Measurements from ENCODE around the gene IGFBP4. TPM values are rescaled to one million over a fixed set of nuclear protein-coding genes. Genes with fewer than 3 reads are reported as not detected.

The IGFBP4 gene
- total RNA-seq, 1 donor from 2014 or later = 76.2 TPM

DNA sequence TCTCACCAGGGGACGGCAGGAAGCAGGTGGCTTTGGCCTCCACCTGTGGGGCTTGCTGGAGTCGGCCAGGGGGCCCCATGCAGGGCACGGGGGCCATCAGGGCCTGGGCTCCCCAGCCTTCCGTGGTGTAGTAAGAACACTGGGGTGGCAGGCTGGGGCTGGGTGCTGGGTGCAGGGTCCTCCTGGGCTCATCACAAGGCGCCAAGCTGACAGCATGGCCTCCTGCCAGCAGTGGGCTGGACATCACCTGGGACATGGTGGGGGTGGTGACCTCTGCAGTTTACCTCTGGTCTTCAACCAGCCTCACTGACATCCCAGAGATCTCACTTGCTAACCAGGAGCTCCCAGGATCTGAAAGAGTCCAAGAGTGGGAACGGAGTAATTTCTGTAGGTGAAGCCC, 52.9 kb downstream of the IGFBP4 start:
- Histone ChIP-seq H3K4me3 (ENCODE audit: low read length in 3 of 3) (no peak overlapping the region), H3K36me3 (ENCODE audit: control insufficient read depth in 3 of 3, insufficient read depth in 3 of 3, low read length in 3 of 3) (no peaks in the 10 kb centered on the region), H3K27me3 (ENCODE audit: control insufficient read depth in 3 of 3, insufficient read depth in 3 of 3, low read length in 3 of 3) (no peaks in the 10 kb centered on the region), H3K27ac (ENCODE audit: low read depth, low read length) (no peak overlapping the region), H3K4me1 (ENCODE audit: control insufficient read depth in 3 of 3, insufficient read depth in 3 of 3, low read length in 3 of 3) (peaks cover 10 to 18% (median 15%) of the 10 kb centered on the region in 3 donors), H3K9ac (ENCODE audit: low read depth in 1 of 3, low read length in 3 of 3) (no peak overlapping the region), H3K9me3 (ENCODE audit: control insufficient read depth in 3 of 3, low read length in 3 of 3) (no peaks in the 10 kb centered on the region)

DNA sequence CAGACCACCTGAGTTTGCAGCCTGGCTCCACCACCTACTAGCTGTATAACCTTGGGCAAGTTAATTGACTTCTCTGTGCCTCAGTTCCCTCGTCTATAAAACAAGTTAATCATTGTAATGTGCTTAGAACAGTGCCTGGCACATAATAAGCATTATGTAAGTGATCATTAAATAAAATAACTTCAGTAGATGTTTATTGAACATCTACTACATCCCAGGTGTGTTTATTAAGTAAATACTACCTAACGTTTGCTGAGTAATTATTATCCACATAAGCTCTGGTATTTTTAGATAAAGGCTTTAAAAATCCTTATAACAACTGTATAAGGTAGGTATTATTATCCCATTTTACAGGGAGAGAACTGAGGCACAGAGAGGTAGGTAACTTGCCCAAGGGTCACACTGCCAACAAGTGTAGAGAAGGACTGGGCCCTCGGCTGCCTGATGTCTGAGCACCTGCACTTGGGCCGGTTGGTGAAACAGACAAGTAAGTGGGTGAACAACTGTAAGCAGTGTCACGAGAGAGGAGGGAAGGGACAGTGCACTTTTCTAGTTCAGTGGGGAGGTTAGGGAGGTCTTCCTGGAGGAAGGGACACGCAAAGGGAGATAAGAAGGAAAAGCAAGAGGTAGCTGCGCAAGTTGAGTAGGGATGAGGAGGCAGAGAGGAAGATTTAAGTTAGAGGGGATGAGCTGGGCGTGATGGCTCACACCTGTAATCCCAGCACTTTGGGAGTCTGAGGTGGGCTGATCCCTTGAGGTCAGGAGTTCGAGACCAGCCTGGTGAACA, 53.6 kb downstream of the IGFBP4 start:
- no peaks in the 10 kb centered on the region for H3K27me3 ChIP-seq (ENCODE audit: control insufficient read depth in 3 of 3, insufficient read depth in 3 of 3, low read length in 3 of 3)
- H3K9ac ChIP-seq (ENCODE audit: low read depth in 1 of 3, low read length in 3 of 3) = no peak overlapping the region
- H3K36me3 ChIP-seq (ENCODE audit: control insufficient read depth in 3 of 3, insufficient read depth in 3 of 3, low read length in 3 of 3) = no peaks in the 10 kb centered on the region
- no peak overlapping the region for H3K27ac ChIP-seq (ENCODE audit: low read depth, low read length)
- H3K4me1 ChIP-seq (ENCODE audit: control insufficient read depth in 3 of 3, insufficient read depth in 3 of 3, low read length in 3 of 3) = peaks cover 10 to 18% (median 15%) of the 10 kb centered on the region in 3 donors
- H3K9me3 ChIP-seq (ENCODE audit: control insufficient read depth in 3 of 3, low read length in 3 of 3) = no peaks in the 10 kb centered on the region
- H3K4me3 ChIP-seq (ENCODE audit: low read length in 3 of 3) = no peak overlapping the region

DNA sequence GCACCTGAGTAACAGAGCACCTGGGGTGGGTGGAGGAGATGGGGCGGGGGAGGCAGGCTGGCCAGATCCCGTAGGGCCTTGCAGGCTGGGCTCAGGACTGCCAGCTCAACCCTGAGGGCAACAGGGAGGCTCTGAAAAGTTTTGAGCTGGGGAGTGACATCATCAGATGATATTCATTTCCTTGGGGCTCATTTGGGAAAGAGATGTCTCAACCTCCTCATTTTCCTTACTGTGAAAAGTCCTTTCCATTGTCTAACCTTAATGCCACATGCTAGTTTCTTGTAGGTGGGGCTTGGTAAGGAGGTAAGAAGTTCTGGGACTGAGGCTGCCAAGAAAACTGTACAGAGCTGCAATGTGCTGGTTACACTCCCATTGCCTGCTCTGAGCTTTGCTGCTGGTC, 54.4 kb downstream of the IGFBP4 start:
- H3K36me3 ChIP-seq (ENCODE audit: control insufficient read depth in 3 of 3, insufficient read depth in 3 of 3, low read length in 3 of 3) = no peaks in the 10 kb centered on the region
- H3K4me1 ChIP-seq (ENCODE audit: control insufficient read depth in 3 of 3, insufficient read depth in 3 of 3, low read length in 3 of 3) = peaks cover 10 to 18% (median 15%) of the 10 kb centered on the region in 3 donors
- no peaks in the 10 kb centered on the region for H3K9me3 ChIP-seq (ENCODE audit: control insufficient read depth in 3 of 3, low read length in 3 of 3)
- H3K4me3 ChIP-seq (ENCODE audit: low read length in 3 of 3) = no peak overlapping the region
- no peak overlapping the region for H3K9ac ChIP-seq (ENCODE audit: low read depth in 1 of 3, low read length in 3 of 3)
- no peaks in the 10 kb centered on the region for H3K27me3 ChIP-seq (ENCODE audit: control insufficient read depth in 3 of 3, insufficient read depth in 3 of 3, low read length in 3 of 3)
- H3K27ac ChIP-seq (ENCODE audit: low read depth, low read length) = no peak overlapping the region

DNA sequence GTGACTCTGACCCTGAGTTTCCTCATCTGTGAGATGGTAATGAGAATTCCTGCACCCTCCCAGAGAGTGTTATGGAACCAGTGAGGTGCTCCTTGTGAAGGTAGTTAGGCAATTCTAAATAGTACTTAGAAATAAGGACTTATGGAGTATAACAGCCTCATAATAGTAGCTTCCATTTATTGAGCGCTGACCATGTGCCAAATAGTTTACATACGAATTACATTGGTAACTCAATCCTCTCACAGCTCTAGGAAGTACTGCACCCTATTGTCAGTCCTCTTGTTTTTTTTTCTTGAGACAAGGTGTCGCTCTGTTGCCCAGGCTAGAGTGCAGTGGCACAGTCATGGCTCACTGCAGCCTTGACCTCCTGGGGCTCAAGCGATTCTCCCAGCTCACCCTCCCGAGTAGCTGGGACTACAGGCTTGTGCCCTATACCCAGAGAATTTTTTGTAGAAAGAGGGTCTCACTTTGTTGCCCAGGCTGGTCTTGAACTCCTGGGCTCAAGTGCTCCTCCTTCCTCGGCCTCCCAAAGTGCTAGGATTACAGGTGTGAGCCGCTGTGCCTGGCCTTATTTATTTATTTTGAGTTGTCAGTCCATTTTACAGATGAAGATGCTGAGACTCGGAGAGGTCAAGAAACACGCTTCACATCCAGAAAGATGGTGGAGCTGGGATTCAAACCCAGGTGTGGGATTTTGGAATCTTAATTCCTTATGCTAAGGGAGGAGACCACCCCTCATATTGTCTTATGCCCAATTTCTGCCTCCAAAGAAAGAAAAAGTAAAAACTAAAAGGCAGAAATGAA, 55.2 kb downstream of the IGFBP4 start:
- Histone ChIP-seq H3K9ac (ENCODE audit: low read depth in 1 of 3, low read length in 3 of 3) (no peak overlapping the region), H3K27ac (ENCODE audit: low read depth, low read length) (no peak overlapping the region)

DNA sequence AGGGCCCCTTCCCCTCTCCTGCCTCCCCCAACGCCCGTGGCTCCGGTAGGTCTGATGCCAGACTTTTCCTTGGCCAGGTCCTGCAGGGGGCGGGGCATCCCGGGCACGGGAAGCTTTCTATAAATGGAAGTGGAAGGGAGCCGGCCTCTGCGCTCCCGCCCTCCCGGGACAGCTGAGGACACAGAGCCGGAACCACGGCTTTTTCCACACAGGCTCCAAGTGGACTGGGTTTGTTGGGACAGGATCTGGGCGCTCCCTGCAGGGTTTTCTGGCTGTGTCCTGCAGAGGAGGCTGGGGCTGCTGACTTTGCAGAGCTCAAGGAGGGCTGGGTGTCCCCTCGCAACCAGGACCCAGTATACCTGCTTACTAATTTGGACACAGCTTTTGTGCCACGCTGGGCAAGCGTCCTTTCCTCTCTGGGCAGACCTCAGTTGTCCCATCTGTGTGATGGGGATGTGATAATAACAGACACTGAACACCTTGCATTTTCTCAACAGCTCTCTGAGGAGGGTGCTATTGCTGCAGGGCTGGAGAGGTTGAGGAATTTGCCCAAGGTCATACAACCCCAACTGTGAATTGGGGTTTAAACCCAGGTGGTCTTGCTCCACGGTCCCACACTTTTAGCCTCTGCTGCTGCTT, 56.4 kb downstream of the IGFBP4 start:
- H3K27ac ChIP-seq (ENCODE audit: low read depth, low read length) = no peak overlapping the region
- H3K36me3 ChIP-seq (ENCODE audit: control insufficient read depth in 3 of 3, insufficient read depth in 3 of 3, low read length in 3 of 3) = no peaks in the 10 kb centered on the region
- no peaks in the 10 kb centered on the region for H3K9me3 ChIP-seq (ENCODE audit: control insufficient read depth in 3 of 3, low read length in 3 of 3)
- peaks cover 10 to 18% (median 15%) of the 10 kb centered on the region in 3 donors for H3K4me1 ChIP-seq (ENCODE audit: control insufficient read depth in 3 of 3, insufficient read depth in 3 of 3, low read length in 3 of 3)
- peak overlapping the region; percentile 28 to 56 (median 38) for H3K4me3 ChIP-seq (ENCODE audit: low read length in 3 of 3)
- peak overlapping the region; percentile 32 to 69 (median 40) for H3K9ac ChIP-seq (ENCODE audit: low read depth in 1 of 3, low read length in 3 of 3)
- no peaks in the 10 kb centered on the region for H3K27me3 ChIP-seq (ENCODE audit: control insufficient read depth in 3 of 3, insufficient read depth in 3 of 3, low read length in 3 of 3)

More for the DNA sequence above, 55.2 kb downstream of the IGFBP4 start:
- no peaks in the 10 kb centered on the region for H3K27me3 ChIP-seq (ENCODE audit: control insufficient read depth in 3 of 3, insufficient read depth in 3 of 3, low read length in 3 of 3)
- H3K9me3 ChIP-seq (ENCODE audit: control insufficient read depth in 3 of 3, low read length in 3 of 3) = no peaks in the 10 kb centered on the region
- no peak overlapping the region for H3K4me3 ChIP-seq (ENCODE audit: low read length in 3 of 3)
- peaks cover 10 to 18% (median 15%) of the 10 kb centered on the region in 3 donors for H3K4me1 ChIP-seq (ENCODE audit: control insufficient read depth in 3 of 3, insufficient read depth in 3 of 3, low read length in 3 of 3)
- no peaks in the 10 kb centered on the region for H3K36me3 ChIP-seq (ENCODE audit: control insufficient read depth in 3 of 3, insufficient read depth in 3 of 3, low read length in 3 of 3)

DNA sequence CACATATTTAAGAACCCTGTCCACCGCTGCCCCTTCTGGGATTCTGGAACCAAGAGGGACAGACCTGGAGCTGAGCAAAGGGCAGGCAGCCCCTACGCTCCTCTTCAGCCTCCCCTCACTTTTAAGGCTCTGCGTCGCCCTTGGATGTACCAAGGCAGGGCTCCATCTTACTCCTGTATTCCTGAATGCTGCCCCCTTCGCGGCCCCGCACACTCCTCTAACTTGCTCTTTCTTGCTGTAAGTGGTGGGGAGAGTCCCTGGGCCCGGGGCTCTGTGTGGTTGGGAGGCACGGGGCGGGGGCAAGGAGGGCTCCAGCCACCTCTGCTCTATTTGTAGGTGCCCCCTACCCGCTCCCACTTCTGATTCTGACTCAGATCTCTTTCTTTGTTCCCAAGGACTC, 56.9 kb downstream of the IGFBP4 start:
- Histone ChIP-seq H3K27ac (ENCODE audit: low read depth, low read length) (no peak overlapping the region), H3K4me3 (ENCODE audit: low read length in 3 of 3) (no peak overlapping the region), H3K9ac (ENCODE audit: low read depth in 1 of 3, low read length in 3 of 3) (peak overlapping the region in 2 of 3 donors; percentile 40 to 69), H3K36me3 (ENCODE audit: control insufficient read depth in 3 of 3, insufficient read depth in 3 of 3, low read length in 3 of 3) (no peaks in the 10 kb centered on the region), H3K4me1 (ENCODE audit: control insufficient read depth in 3 of 3, insufficient read depth in 3 of 3, low read length in 3 of 3) (peaks cover 10 to 18% (median 15%) of the 10 kb centered on the region in 3 donors), H3K27me3 (ENCODE audit: control insufficient read depth in 3 of 3, insufficient read depth in 3 of 3, low read length in 3 of 3) (no peaks in the 10 kb centered on the region), H3K9me3 (ENCODE audit: control insufficient read depth in 3 of 3, low read length in 3 of 3) (no peaks in the 10 kb centered on the region)

DNA sequence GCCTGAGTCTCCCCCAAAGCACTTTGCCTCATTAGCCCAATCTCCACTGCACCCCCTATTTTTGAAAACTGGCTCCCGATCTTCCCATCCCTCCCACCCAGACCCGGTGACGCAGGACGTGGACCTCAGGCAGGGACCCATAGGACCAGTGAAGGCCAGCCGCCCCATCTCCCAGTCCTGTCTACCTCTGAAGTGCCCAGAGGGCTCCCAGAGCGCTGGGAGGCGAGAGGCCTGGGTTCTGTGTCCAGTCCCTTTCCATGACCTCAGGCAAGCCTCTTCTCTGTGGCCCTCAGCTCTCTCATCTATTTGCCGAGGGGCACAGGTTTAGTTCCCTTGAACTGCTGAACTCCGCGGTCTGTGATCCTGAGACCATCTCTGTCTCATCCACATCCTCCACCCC, 57.5 kb downstream of the IGFBP4 start:
- no peak overlapping the region for H3K4me3 ChIP-seq (ENCODE audit: low read length in 3 of 3)
- H3K36me3 ChIP-seq (ENCODE audit: control insufficient read depth in 3 of 3, insufficient read depth in 3 of 3, low read length in 3 of 3) = no peaks in the 10 kb centered on the region
- peaks cover 10 to 18% (median 15%) of the 10 kb centered on the region in 3 donors for H3K4me1 ChIP-seq (ENCODE audit: control insufficient read depth in 3 of 3, insufficient read depth in 3 of 3, low read length in 3 of 3)
- no peak overlapping the region for H3K27ac ChIP-seq (ENCODE audit: low read depth, low read length)
- H3K27me3 ChIP-seq (ENCODE audit: control insufficient read depth in 3 of 3, insufficient read depth in 3 of 3, low read length in 3 of 3) = no peaks in the 10 kb centered on the region
- H3K9ac ChIP-seq (ENCODE audit: low read depth in 1 of 3, low read length in 3 of 3) = peak overlapping the region in 1 of 3 donors; percentile 69
- no peaks in the 10 kb centered on the region for H3K9me3 ChIP-seq (ENCODE audit: control insufficient read depth in 3 of 3, low read length in 3 of 3)

DNA sequence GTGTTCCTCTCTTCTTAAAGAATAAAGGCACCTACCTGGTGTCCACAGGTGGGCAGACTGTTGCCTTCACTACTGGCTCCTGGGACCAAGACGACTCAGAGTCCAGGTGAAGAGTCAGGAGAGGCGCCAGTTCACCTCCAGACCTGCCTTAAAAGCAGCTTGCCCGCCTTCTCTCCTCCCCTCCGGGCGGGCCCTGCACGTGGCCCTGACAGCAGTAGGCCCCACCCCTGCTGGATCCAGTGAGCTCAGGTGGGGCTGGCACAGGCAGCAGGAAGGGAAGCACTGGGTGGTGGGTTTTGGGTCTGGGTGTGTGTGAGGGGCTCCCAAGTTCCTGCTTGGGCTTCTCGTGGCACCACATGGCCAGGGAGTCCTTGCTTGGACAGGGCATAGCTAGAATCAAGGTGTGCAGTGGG, 58.3 kb downstream of the IGFBP4 start, which contains the start of gene TNS4:
TSS of gene TNS4 (minus strand) at position 125 of the 413 bp plus-strand sequence. CDS start 5,198 bp downstream, outside the sequence.
- Histone ChIP-seq H3K9ac (ENCODE audit: low read depth in 1 of 3, low read length in 3 of 3) (peak within 1 kb of the TSS in 1 of 3 donors; percentile 69), H3K4me1 (ENCODE audit: control insufficient read depth in 3 of 3, insufficient read depth in 3 of 3, low read length in 3 of 3) (peaks cover 10 to 18% (median 15%) of the 10 kb centered on the region in 3 donors), H3K27me3 (ENCODE audit: control insufficient read depth in 3 of 3, insufficient read depth in 3 of 3, low read length in 3 of 3) (no peaks in the 10 kb centered on the region), H3K4me3 (ENCODE audit: low read length in 3 of 3) (no peak within 1 kb of the TSS), H3K9me3 (ENCODE audit: control insufficient read depth in 3 of 3, low read length in 3 of 3) (no peaks in the 10 kb centered on the region), H3K36me3 (ENCODE audit: control insufficient read depth in 3 of 3, insufficient read depth in 3 of 3, low read length in 3 of 3) (no peaks in the 10 kb centered on the region), H3K27ac (ENCODE audit: low read depth, low read length) (no peak within 1 kb of the TSS)

DNA sequence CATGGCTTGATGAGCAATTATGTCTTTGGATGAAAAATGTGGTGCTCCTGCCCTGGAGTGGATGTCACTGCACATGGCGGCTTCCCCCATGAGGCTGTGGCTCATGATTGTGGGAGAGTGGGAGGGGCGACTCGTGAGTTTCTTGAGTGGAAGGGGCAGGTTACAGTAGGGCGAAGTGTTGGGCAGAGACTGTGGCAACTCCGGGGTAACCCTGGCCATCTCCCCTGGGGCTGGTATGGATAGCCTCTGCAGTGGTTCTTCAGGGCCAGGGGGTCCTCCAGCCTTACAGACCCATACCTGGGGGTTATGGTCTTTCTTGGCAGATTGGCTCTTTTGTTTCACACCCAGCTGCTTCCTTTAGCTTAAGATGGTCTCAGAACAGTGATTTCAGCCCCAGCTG, 59.5 kb downstream of the IGFBP4 start:
- Histone ChIP-seq H3K4me1 (ENCODE audit: control insufficient read depth in 3 of 3, insufficient read depth in 3 of 3, low read length in 3 of 3) (peaks cover 10 to 18% (median 15%) of the 10 kb centered on the region in 3 donors), H3K36me3 (ENCODE audit: control insufficient read depth in 3 of 3, insufficient read depth in 3 of 3, low read length in 3 of 3) (no peaks in the 10 kb centered on the region), H3K9me3 (ENCODE audit: control insufficient read depth in 3 of 3, low read length in 3 of 3) (no peaks in the 10 kb centered on the region), H3K9ac (ENCODE audit: low read depth in 1 of 3, low read length in 3 of 3) (no peak overlapping the region), H3K27ac (ENCODE audit: low read depth, low read length) (no peak overlapping the region), H3K4me3 (ENCODE audit: low read length in 3 of 3) (no peak overlapping the region), H3K27me3 (ENCODE audit: control insufficient read depth in 3 of 3, insufficient read depth in 3 of 3, low read length in 3 of 3) (no peaks in the 10 kb centered on the region)

Data from skeletal muscle tissue (tissue), 4 donors.